Measurements from ENCODE around the gene HPCAL1. TPM values are rescaled to one million over a fixed set of nuclear protein-coding genes. Genes with fewer than 3 reads are reported as not detected.

HPCAL1 gene
- total and polyA plus RNA-seq, 2 experiments from 2014 or later: 13.4 to 25.5 TPM

DNA sequence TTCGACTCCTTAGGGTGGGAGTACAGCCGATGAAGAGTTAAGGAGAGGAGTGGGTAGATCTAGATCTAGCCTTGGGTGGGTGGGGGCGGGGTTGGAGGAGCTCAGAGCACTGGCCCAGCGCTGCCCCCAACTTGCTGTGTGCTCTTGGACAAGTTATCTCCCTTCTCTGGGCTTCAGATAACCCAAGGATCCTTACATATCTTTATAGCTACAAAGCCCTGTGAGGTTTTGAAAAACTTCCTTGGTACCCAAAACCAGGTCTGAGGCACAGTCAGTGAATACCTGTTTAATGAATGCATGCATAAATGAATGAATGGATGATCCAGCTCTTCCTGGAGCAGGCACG is 146.8 kb downstream of the HPCAL1 start:
- no peak for DNase-seq (ENCODE audit: low read depth in 1 of 2, low spot score in 1 of 2)

GRCh38 chr2:10449838-10450691 is 147.4 kb downstream of the HPCAL1 start:
- H3K27ac ChIP-seq: no peak overlapping the region
- H3K4me1 ChIP-seq (ENCODE audit: low read depth): peaks cover 11% of the 10 kb centered on the region
- H3K36me3 ChIP-seq: no peaks in the 10 kb centered on the region
- no peaks in the 10 kb centered on the region for H3K9me3 ChIP-seq (ENCODE audit: low read depth)
- DNase-seq (ENCODE audit: low read depth in 1 of 2, low spot score in 1 of 2): peak in 1 of 2 donors; percentile 49
- no peak for TF ChIP-seq CTCF (IDR thresholded peaks at IDR 0.05; ENCODE audit: low read depth, low read length)
- H3K27me3 ChIP-seq: no peaks in the 10 kb centered on the region
- no peak overlapping the region for H3K4me3 ChIP-seq

More for the DNA sequence above, 146.8 kb downstream of the HPCAL1 start:
- H3K27ac ChIP-seq: no peak overlapping the region
- peaks cover 11% of the 10 kb centered on the region for H3K4me1 ChIP-seq (ENCODE audit: low read depth)
- peak overlapping the region; percentile 49 for H3K4me3 ChIP-seq
- H3K36me3 ChIP-seq: peaks cover 5% of the 10 kb centered on the region
- no peaks in the 10 kb centered on the region for H3K9me3 ChIP-seq (ENCODE audit: low read depth)
- no peak for TF ChIP-seq CTCF (IDR thresholded peaks at IDR 0.05; ENCODE audit: low read depth, low read length)
- H3K27me3 ChIP-seq: no peaks in the 10 kb centered on the region

- no peak for DNase-seq (ENCODE audit: low read depth in 1 of 2, low spot score in 1 of 2)
- H3K4me1 ChIP-seq (ENCODE audit: low read depth): peaks cover 4% of the 10 kb centered on the region
- no peak for TF ChIP-seq CTCF (IDR thresholded peaks at IDR 0.05; ENCODE audit: low read depth, low read length)
- H3K9me3 ChIP-seq (ENCODE audit: low read depth): no peaks in the 10 kb centered on the region
- H3K4me3 ChIP-seq: no peak overlapping the region
- H3K27ac ChIP-seq: no peak overlapping the region
- H3K36me3 ChIP-seq: no peaks in the 10 kb centered on the region
- no peaks in the 10 kb centered on the region for H3K27me3 ChIP-seq
These were observed 149.1 kb downstream of the HPCAL1 start for GRCh38 chr2:10451819-10452218.

DNA sequence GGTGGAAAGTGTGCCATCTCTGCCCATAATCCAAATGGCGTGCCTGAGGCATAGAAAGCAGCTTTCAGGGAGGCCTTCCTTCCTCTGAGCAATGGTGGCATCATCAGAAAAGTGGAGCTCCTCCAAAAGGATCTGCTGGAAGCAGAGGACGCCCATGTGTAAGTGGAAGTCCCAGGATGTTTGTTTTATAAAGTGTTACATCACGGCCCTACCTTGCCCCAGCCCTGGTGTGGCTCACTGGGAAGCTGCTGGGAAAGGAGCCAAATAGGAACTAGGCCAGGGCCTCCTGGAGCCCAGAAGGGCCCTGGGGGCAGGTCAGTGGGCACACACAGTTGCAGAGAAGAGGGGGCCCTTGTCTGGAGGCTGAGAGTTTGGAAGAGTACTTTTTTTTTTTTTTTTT is 149.6 kb downstream of the HPCAL1 start:
- TF ChIP-seq CTCF (IDR thresholded peaks at IDR 0.05; ENCODE audit: low read depth, low read length): no peak
- no peaks in the 10 kb centered on the region for H3K27me3 ChIP-seq
- H3K4me1 ChIP-seq (ENCODE audit: low read depth): no peaks in the 10 kb centered on the region
- DNase-seq (ENCODE audit: low read depth in 1 of 2, low spot score in 1 of 2): peak in 1 of 2 donors; percentile 73
- no peak overlapping the region for H3K27ac ChIP-seq
- H3K9me3 ChIP-seq (ENCODE audit: low read depth): no peaks in the 10 kb centered on the region
- no peaks in the 10 kb centered on the region for H3K36me3 ChIP-seq
- H3K4me3 ChIP-seq: no peak overlapping the region

DNA sequence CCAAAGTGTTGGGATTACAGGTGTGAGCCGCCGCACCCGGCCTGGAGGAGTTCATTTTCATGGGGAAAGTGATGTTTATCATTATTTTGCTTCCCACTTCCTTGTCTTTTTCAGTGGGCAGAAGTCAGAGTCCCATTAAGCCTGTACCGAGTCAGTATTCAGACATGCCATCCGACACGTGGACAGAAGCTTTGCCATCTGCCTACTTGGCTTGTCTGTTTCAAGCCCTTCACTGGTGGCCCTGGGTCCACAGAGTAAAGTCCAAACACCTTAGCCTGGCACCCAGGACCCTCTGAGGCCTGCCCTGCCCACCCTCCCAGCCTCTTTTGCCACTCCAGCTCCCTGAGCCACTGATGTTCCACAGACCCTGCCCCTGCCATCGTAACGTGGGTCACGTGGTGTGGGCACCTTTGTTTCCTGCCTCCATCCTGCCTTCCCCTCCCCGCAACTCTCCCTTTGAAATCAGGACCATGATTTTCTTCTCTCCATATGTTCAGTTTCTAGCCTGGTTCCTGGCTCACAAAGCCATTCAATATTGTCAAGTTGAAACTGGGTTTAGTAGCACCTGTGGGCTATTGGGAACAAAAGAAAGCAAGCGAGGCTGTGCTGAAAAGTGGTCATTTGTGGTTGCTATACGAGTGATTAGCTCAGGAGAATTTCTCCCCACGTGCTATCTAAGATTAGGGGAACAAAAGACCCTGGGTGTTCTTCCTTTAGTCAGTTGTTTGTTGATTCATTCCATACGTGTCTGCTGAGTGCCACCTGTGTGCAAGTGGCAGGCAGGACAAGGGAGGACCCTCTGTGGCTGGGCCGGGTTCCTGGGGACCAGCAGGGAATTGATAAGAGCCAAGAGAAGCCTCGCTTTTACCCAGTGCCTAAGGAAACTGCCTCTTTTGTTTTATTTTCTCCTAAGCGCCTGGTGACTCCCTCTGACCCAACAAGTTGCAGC is 150.5 kb downstream of the HPCAL1 start:
- H3K4me1 ChIP-seq (ENCODE audit: low read depth): no peaks in the 10 kb centered on the region
- no peak for DNase-seq (ENCODE audit: low read depth in 1 of 2, low spot score in 1 of 2)
- H3K4me3 ChIP-seq: no peak overlapping the region
- H3K27me3 ChIP-seq: no peaks in the 10 kb centered on the region
- H3K27ac ChIP-seq: no peak overlapping the region
- TF ChIP-seq CTCF (IDR thresholded peaks at IDR 0.05; ENCODE audit: low read depth, low read length): no peak
- no peaks in the 10 kb centered on the region for H3K36me3 ChIP-seq
- no peaks in the 10 kb centered on the region for H3K9me3 ChIP-seq (ENCODE audit: low read depth)
